ENCODE data around the gene SP7.

The SP7 gene

GRCh38 chr12:53352331-53353256 lies 16.4 kb upstream of the SP7 start:
- Histone ChIP-seq H3K9me3 (no peaks in the 10 kb centered on the region), H3K27me3 (no peaks in the 10 kb centered on the region), H3K4me3 (no peak overlapping the region), H3K27ac (no peak overlapping the region), H3K36me3 (no peaks in the 10 kb centered on the region), H3K4me1 (no peaks in the 10 kb centered on the region)
- TF ChIP-seq CTCF (IDR thresholded peaks at IDR 0.05) = peak; percentile 81 to 92
- intact Hi-C loops (cut with DNase I; ENCODE audit: low total_unique reads) = loop anchor here (1.0 kb wide), 1 partner anchor 69 kb away; no protein-coding TSS in a partner anchor
- DNase-seq = peak; percentile 79 to 87

- no peak for TF ChIP-seq CTCF (IDR thresholded peaks at IDR 0.05)
- no peaks in the 10 kb centered on the region for H3K9me3 ChIP-seq
- H3K27ac ChIP-seq = no peak overlapping the region
- H3K4me3 ChIP-seq = no peak overlapping the region
- H3K27me3 ChIP-seq = no peaks in the 10 kb centered on the region
- no peaks in the 10 kb centered on the region for H3K36me3 ChIP-seq
- H3K4me1 ChIP-seq = peaks cover 0 to 14% (median 12%) of the 10 kb centered on the region in 4 donors
- intact Hi-C loops (cut with DNase I; ENCODE audit: low total_unique reads) = no loop called here
- no peak for DNase-seq
Observed at GRCh38 chr12:53347905-53348304, 11.8 kb upstream of the SP7 start.

GRCh38 chr12:53346491-53346890 lies 10.3 kb upstream of the SP7 start:
- no peaks in the 10 kb centered on the region for H3K27me3 ChIP-seq
- no peaks in the 10 kb centered on the region for H3K9me3 ChIP-seq
- no peak overlapping the region for H3K4me3 ChIP-seq
- no peak for DNase-seq
- no peak for TF ChIP-seq CTCF (IDR thresholded peaks at IDR 0.05)
- intact Hi-C loops (cut with DNase I; ENCODE audit: low total_unique reads) = no loop called here
- H3K36me3 ChIP-seq = no peaks in the 10 kb centered on the region
- H3K4me1 ChIP-seq = peaks cover 0 to 14% (median 12%) of the 10 kb centered on the region in 4 donors
- H3K27ac ChIP-seq = no peak overlapping the region

- TF ChIP-seq CTCF (IDR thresholded peaks at IDR 0.05) = no peak
- no peaks in the 10 kb centered on the region for H3K36me3 ChIP-seq
- H3K27ac ChIP-seq = peak overlapping the region; percentile 73 to 82
- H3K27me3 ChIP-seq = no peaks in the 10 kb centered on the region
- intact Hi-C loops (cut with DNase I; ENCODE audit: low total_unique reads) = loop anchor here (2.0 kb wide), 1 partner anchor 21 kb away; no protein-coding TSS in a partner anchor
- H3K4me3 ChIP-seq = peak overlapping the region; percentile 60 to 65
- no peaks in the 10 kb centered on the region for H3K9me3 ChIP-seq
- DNase-seq = no peak
- peaks cover 0 to 14% (median 12%) of the 10 kb centered on the region in 4 donors for H3K4me1 ChIP-seq
Observed at GRCh38 chr12:53345486-53346188, 9.5 kb upstream of the SP7 start.

GRCh38 chr12:53344824-53345485 lies 8.8 kb upstream of the SP7 start:
- intact Hi-C loops (cut with DNase I; ENCODE audit: low total_unique reads) = loop anchor here (2.0 kb wide), 1 partner anchor 20 kb away; no protein-coding TSS in a partner anchor
- peak; percentile 76 to 77 for TF ChIP-seq CTCF (IDR thresholded peaks at IDR 0.05)
- peak; percentile 74 to 84 for DNase-seq

More at GRCh38 chr12:53344824-53345485, 8.8 kb upstream of the SP7 start:
- Histone ChIP-seq H3K9me3 (no peaks in the 10 kb centered on the region), H3K4me3 (peak overlapping the region; percentile 60 to 65), H3K4me1 (peaks cover 0 to 14% (median 12%) of the 10 kb centered on the region in 4 donors), H3K36me3 (no peaks in the 10 kb centered on the region), H3K27ac (peak overlapping the region; percentile 73 to 82), H3K27me3 (no peaks in the 10 kb centered on the region)

Measured in tibial artery (tissue), 4 donors.